ENCODE results near the gene TMEM130. TPM values are rescaled to one million over a fixed set of nuclear protein-coding genes. Genes with fewer than 3 reads are reported as not detected.

The TMEM130 gene
- total RNA-seq, result 3.6 TPM

GRCh38 chr7:98869597-98870120 lies at the start of gene TMEM130:
Gene TMEM130 (minus strand): TSS chr7:98870014. CDS start chr7:98869861, 153 bp downstream.
- peak; percentile 55 for DNase-seq

GRCh38 chr7:98917331-98917730 lies 47.5 kb upstream of the TMEM130 start:
- no peak for DNase-seq

GRCh38 chr7:98913612-98914011 lies 43.8 kb upstream of the TMEM130 start:
- DNase-seq, result no peak

DNA sequence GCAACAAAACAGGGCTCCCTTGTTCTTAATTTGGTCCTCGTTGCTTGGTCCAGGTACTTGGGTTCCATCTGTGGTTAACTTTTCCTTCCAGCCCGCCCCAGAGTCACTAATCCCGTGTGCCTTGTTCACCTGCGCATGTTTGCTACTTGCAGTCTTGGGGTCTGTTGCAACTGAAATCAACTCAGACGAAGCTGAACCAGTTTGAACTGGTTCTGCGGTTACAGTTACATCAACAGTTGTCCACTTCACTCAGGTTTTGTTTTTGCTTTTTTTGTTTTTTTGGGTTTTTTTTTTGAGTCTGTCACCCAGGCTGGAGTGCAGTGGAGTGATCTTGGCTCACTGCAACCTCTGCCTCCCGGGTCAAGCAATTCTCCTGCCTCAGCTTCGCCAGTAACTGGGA lies 43.2 kb upstream of the TMEM130 start:
- DNase-seq, result no peak

- no peak for DNase-seq
These were observed 42.1 kb upstream of the TMEM130 start for GRCh38 chr7:98911916-98912315.

- no peak for DNase-seq
These were observed 40.6 kb upstream of the TMEM130 start for GRCh38 chr7:98910427-98910826.

- DNase-seq, result no peak
These were observed 39.7 kb upstream of the TMEM130 start for GRCh38 chr7:98909487-98909886.

- DNase-seq, result no peak
These were observed 38.8 kb upstream of the TMEM130 start for GRCh38 chr7:98908585-98908984.

DNA sequence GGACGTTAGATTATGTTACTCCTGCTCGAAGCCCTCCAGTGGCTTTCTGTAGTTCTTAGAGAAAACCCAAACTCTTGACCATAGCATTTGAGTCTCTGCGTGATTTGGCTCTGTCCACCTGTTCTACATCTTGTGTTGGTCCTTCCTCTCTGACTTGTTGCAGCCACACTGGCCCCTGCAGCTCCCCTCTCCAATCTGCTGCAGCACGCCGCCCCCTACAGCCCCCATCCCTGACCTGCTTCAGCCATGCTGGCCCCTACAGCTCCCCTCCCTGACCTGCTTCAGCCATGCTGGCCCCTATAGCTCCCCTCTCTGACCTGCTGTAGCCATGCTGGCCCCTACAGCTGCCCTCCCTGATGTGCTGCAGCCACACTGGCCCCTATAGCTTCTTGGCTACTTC lies 37.8 kb upstream of the TMEM130 start:
- DNase-seq, result no peak

GRCh38 chr7:98903246-98903645 lies 33.4 kb upstream of the TMEM130 start:
- DNase-seq, result no peak

- no peak for DNase-seq
These were observed 32.7 kb upstream of the TMEM130 start for GRCh38 chr7:98902523-98902922.

- DNase-seq, result no peak
These were observed 31.0 kb upstream of the TMEM130 start for GRCh38 chr7:98900815-98901214.

DNA sequence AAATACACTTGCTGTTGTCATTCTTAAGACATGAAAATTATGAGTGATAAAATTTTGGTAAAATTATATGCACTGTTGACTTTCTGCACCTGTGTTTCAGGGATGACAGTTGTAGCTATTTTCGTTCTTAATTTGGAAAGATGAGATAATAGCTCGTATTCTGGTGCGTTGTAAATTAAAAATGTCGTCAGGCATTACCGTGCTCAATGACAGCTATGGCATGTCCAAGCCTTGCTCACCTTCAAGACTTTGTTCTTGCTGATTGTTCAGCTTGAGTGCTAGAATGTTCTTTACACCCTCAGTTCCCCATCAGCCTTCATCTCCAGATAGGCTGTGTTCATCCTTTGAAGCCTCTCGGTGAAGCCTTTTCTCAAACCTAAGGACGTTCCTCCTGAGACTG lies 30.0 kb upstream of the TMEM130 start:
- DNase-seq, result no peak

GRCh38 chr7:98892609-98893008 lies 22.8 kb upstream of the TMEM130 start:
- DNase-seq, result no peak

- DNase-seq, result no peak
These were observed 17.2 kb upstream of the TMEM130 start for GRCh38 chr7:98887038-98887437.

DNA sequence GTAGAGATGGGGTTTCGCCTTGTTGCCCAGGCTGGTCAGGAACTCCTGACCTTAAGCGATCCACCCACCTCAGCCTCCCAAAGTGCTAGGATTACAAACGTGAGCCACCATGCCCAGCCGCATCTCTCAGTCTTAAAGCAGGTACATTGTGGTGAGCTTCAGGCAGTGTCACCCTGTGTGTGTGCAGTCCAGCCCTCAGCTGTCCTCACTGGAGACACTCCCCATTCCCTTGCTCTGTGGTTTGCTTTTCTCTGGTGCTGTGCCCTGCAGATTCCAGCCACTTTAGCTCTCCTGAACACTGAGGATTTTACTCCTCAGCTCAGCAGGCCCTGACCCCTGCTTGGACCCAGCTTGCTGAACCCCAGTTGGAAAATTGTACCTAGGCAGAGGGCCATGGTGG lies 14.6 kb upstream of the TMEM130 start:
- DNase-seq, result no peak

DNA sequence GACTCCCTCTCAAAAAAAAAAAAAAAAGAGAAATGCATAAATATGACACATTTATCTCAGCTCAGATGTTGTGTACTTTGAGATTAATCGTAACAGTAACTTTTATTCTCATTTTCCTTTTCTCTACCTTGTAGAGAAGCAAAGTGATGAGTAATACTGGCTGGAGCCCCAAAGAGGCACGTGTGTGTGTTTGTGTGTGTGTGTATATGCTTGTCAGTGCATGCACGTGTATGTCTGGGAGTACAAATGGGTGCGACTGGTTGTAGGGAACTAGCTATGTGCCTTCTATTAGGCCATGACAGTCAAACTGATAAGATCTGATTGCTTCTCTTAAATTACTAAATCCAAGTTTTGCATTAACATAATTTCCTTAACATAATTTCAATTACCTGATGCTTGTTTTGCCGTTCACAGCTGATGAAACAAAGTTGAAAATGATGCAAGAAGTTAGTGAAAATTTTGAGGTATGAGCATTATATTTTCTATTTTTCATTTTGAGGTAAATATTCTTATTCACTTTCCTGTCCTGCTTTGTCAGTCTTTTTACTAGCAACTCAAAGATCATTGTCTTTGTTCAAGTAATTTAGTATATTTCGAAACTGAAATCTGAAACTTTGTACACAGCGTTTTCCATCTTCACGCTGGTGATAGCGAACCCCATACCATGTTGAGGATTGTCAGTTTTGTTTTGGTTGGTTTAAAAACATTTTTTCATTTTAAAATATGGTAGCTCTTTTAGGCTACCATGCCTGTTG lies 11.9 kb upstream of the TMEM130 start:
- no peak for DNase-seq

- no peak for DNase-seq
These were observed 10.7 kb upstream of the TMEM130 start for GRCh38 chr7:98880485-98880884.

- DNase-seq, result no peak
These were observed 10.1 kb upstream of the TMEM130 start for GRCh38 chr7:98879979-98880315.

GRCh38 chr7:98879198-98879978 lies 9.6 kb upstream of the TMEM130 start:
- DNase-seq, result no peak

DNA sequence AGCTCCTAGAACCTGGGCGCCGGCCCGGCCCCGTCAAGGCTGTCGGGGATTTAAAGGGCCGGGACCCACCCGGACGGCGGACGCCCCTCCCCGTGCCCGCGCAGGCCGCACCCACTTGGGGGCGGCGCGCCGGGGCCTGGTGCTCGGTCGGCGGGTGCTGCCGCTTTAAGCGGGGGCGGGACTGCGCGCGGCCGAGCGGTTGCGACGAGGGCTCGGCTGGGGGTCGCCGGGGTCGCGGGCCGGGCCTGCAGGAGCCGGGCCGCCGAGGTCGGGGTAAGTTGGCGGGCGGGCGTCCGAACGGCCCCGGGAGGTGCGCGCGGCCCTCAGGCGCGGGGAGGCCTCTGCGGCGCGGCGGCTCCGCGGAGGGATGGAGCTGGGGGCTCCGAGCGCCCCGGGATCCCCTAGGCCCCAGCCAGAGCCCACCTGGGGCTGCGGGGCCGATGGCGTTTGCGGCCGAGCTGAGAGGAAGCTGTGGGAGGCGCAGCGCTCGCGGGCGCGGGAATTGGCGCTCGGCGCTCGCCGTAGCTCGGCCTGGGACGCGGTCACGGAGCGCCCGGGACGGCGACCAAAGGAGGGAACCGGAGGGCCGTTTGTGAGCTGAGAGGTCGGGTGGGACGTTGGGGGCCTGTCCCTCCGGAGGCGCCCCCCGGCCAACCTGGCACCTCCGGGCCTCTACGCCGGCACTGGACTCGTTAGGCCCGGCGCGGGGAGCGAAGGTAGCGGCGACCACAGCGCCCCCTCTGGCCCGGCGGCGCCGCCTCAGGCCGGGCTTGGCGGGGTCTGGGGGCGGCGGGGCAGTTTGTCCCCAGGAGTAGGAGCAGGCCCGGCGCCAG lies 8.8 kb upstream of the TMEM130 start, which contains the start of gene TRRAP:
Gene TRRAP (plus strand): TSS at position 168 of the 833 bp plus-strand sequence. CDS start 2,619 bp downstream, outside the sequence.
- peak; percentile 37 for DNase-seq

DNA sequence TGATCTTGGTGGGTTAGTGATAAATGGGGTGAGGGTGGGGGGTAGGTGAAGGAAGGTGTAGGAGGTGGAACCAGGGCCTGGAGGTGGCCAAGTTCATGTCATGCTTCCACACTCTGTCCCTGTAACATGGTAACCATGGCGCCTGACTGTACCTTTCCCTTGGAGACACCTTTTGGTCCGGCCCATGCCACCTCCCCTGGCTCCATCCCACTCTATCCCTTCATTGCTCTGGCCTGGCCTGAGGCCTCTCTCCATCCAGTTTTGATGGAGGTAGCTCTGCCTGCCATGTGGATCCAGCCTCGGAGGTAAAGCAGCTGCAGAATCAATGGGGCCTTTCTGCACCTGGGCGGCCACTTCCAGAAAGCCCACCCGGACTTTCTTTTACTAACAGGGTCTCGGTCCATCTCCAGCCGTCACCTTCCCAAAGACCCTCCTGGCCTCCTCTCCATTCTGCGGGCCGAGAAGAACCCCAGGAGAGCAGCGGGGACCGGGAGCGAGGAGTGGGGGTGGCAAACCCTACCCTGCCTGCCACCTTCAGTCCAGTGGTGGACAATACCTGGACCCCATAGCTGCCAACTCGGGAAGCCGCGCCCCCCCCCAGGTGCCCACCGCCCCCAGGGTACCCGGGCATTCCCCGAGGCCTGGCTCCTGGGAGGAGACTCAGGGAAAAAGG lies 8.0 kb upstream of the TMEM130 start:
- no peak for DNase-seq

Measured in occipital lobe (tissue), 2 donors.